IMR-90 (cell line): ENCODE results near the gene HMOX1. TPM values are rescaled to one million over a fixed set of nuclear protein-coding genes. Genes with fewer than 3 reads are reported as not detected.

Experiments
- ATAC-seq: fragments of 200-7000 bp; cut with Tn5 transposase; 2 replicates; pipeline ENCODE4 v1.9.1; 2020; ENCODE audit warnings: low read depth, mild to moderate bottlenecking, moderate library complexity
- BruUV-seq: library from RNA; stranded (reverse); fragments of 400-500 nt; replicated peaks from 2 replicates; lab custom pipeline; 2021; lab: Mats Ljungman, UMichigan
- CTCF ChIA-PET: fragments of 300-600 bp; formaldehyde crosslinking; extraction: SDS; loops from one replicate; lab custom pipeline; 2021; ENCODE audit warnings: antibody characterized with exemption; lab: Yijun Ruan, JAX
- POLR2A ChIA-PET: fragments of 300-600 bp; sonication (Branson Sonifier 250); formaldehyde crosslinking; loops from one replicate; lab custom pipeline; 2022; ENCODE audit warnings: antibody characterized with exemption; ENCODE audit not compliant: unreplicated experiment; lab: Charles Lee
- DNase-seq: peaks from one replicate; pipeline ENCODE4 v3.0.0; 2013
- H2AFZ ChIP-seq: replicated peaks from 2 replicates; pipeline ENCODE3; 2013; ENCODE audit warnings: low read length, mild to moderate bottlenecking; ENCODE audit not compliant: poor library complexity
- H2AK5ac ChIP-seq: 2 replicates; pipeline ENCODE4 v1.6.1; 2013; ENCODE audit warnings: low read depth, low read length, inconsistent platforms
- H2AK9ac ChIP-seq: replicated peaks from 2 replicates; pipeline ENCODE3; 2013; ENCODE audit warnings: mild to moderate bottlenecking, low read depth, low read length, moderate library complexity; ENCODE audit not compliant: poor library complexity
- H2BK120ac ChIP-seq: 2 replicates; pipeline ENCODE4 v1.6.1; 2013; ENCODE audit warnings: low read depth, low read length, inconsistent platforms
- H2BK15ac ChIP-seq: 3 replicates; pipeline ENCODE4 v1.6.1; 2013; ENCODE audit warnings: low read depth, low read length, inconsistent platforms
- H2BK20ac ChIP-seq: 2 replicates; pipeline ENCODE4 v1.6.1; 2013; ENCODE audit warnings: low read depth, mild to moderate bottlenecking, inconsistent platforms, low read length, moderate library complexity
- H2BK5ac ChIP-seq: 2 replicates; pipeline ENCODE4 v1.6.1; 2013; ENCODE audit warnings: mild to moderate bottlenecking, low read depth, low read length, inconsistent platforms; ENCODE audit not compliant: poor library complexity, severe bottlenecking
- H3K14ac ChIP-seq: replicated peaks from 2 replicates; pipeline ENCODE4 v1.6.1; 2013; ENCODE audit warnings: low read depth, low read length, inconsistent platforms
- H3K18ac ChIP-seq: 2 replicates; pipeline ENCODE4 v1.6.1; 2013; ENCODE audit warnings: low read depth, low read length, control low read depth
- H3K23ac ChIP-seq: 2 replicates; pipeline ENCODE4 v1.6.1; 2013; ENCODE audit warnings: low read depth, low read length, inconsistent platforms
- H3K27ac ChIP-seq: 2 replicates; pipeline ENCODE4 v1.5.1; 2013; ENCODE audit warnings: mild to moderate bottlenecking, control low read depth, low read length; ENCODE audit not compliant: insufficient read depth
- H3K27me3 ChIP-seq: 2 replicates; pipeline ENCODE4 v1.6.1; 2013; ENCODE audit warnings: low read length; ENCODE audit not compliant: control insufficient read depth, insufficient read depth
- H3K36me3 ChIP-seq: 2 replicates; pipeline ENCODE4 v1.6.1; 2013; ENCODE audit warnings: low read length, mixed read lengths; ENCODE audit not compliant: control insufficient read depth, insufficient read depth
- H3K4ac ChIP-seq: 2 replicates; pipeline ENCODE4 v1.6.1; 2013; ENCODE audit warnings: low read depth, low read length, inconsistent platforms
- H3K4me1 ChIP-seq: 2 replicates; pipeline ENCODE4 v1.6.1; 2013; ENCODE audit warnings: low read length, mixed read lengths; ENCODE audit not compliant: control insufficient read depth, insufficient read depth
- H3K4me2 ChIP-seq: 2 replicates; pipeline ENCODE4 v1.6.1; 2013; ENCODE audit warnings: low read depth, mild to moderate bottlenecking, control low read depth, low read length, moderate library complexity
- H3K4me3 ChIP-seq: 2 replicates; pipeline ENCODE4 v1.5.1; 2013; ENCODE audit warnings: low read depth, mild to moderate bottlenecking, control low read depth, low read length, moderate library complexity; ENCODE audit not compliant: insufficient read depth
- H3K56ac ChIP-seq: 2 replicates; pipeline ENCODE4 v1.6.1; 2013; ENCODE audit warnings: low read length, inconsistent platforms; ENCODE audit not compliant: insufficient read depth; ENCODE audit errors: extremely low read depth
- H3K79me1 ChIP-seq, 2 experiments: 2 replicates each; pipeline ENCODE4 v1.6.1; 2013; ENCODE audit warnings: low read length in 2 of 2, inconsistent platforms in 1 of 2, low read depth in 1 of 2
- H3K9ac ChIP-seq: 2 replicates; pipeline ENCODE4 v1.6.1; 2013; ENCODE audit warnings: low read depth, low read length, control low read depth
- H3K9me1 ChIP-seq: 2 replicates; pipeline ENCODE4 v1.6.1; 2013; ENCODE audit warnings: low read length, inconsistent platforms; ENCODE audit not compliant: insufficient read depth
- H3K9me3 ChIP-seq: 2 replicates; pipeline ENCODE4 v1.6.1; 2013; ENCODE audit warnings: low read length; ENCODE audit not compliant: control insufficient read depth, insufficient read depth
- H4K20me1 ChIP-seq: 2 replicates; pipeline ENCODE4 v1.6.1; 2013; ENCODE audit warnings: low read length, inconsistent platforms; ENCODE audit not compliant: insufficient read depth
- H4K5ac ChIP-seq: 2 replicates; pipeline ENCODE4 v1.6.1; 2013; ENCODE audit warnings: mild to moderate bottlenecking, low read depth, low read length, control low read depth
- H4K8ac ChIP-seq, 2 experiments: 2 replicates each; pipeline ENCODE4 v1.6.1; 2013; ENCODE audit warnings: low read depth in 2 of 2, low read length in 2 of 2, control low read depth in 1 of 2, inconsistent platforms in 1 of 2
- H4K91ac ChIP-seq: 2 replicates; pipeline ENCODE4 v1.6.1; 2013; ENCODE audit warnings: low read depth, low read length, inconsistent platforms; ENCODE audit not compliant: insufficient read depth
- BHLHE40 ChIP-seq: fragments of 150-350 bp; IDR thresholded peaks from 2 replicates; pipeline ENCODE4 v1.6.1; 2016; ENCODE audit warnings: mild to moderate bottlenecking, low read depth, low read length
- CEBPB ChIP-seq: IDR thresholded peaks from 2 replicates; pipeline ENCODE4 v1.6.1; 2012; ENCODE audit warnings: low read depth, low read length, improper control_type of control experiment
- CHD1 ChIP-seq: IDR thresholded peaks from 2 replicates; pipeline ENCODE4 v1.6.1; 2012; ENCODE audit warnings: low read depth, low read length, improper control_type of control experiment
- ELK1 ChIP-seq: fragments of 150-350 bp; IDR thresholded peaks from 2 replicates; pipeline ENCODE4 v1.6.1; 2016; ENCODE audit warnings: low read depth, mild to moderate bottlenecking, low read length, moderate library complexity, borderline replicate concordance
- FOS ChIP-seq: fragments of 150-350 bp; IDR thresholded peaks from 2 replicates; pipeline ENCODE4 v1.6.1; 2016; ENCODE audit warnings: low read depth, low read length
- MAFK ChIP-seq: IDR thresholded peaks from 2 replicates; pipeline ENCODE4 v1.6.1; 2012; ENCODE audit warnings: low read depth, low read length, improper control_type of control experiment
- MAZ ChIP-seq: IDR thresholded peaks from 2 replicates; pipeline ENCODE4 v1.6.1; 2012; ENCODE audit warnings: low read depth, mild to moderate bottlenecking, low read length, improper control_type of control experiment, moderate library complexity, borderline replicate concordance
- MXI1 ChIP-seq: IDR thresholded peaks from 2 replicates; pipeline ENCODE4 v1.6.1; 2012; ENCODE audit warnings: low read depth, mild to moderate bottlenecking, low read length, moderate library complexity, borderline replicate concordance
- NFE2L2 ChIP-seq: fragments of 150-350 bp; IDR thresholded peaks from 2 replicates; pipeline ENCODE4 v1.6.1; 2016; ENCODE audit warnings: low read depth, mild to moderate bottlenecking, low read length
- POLR2A ChIP-seq: IDR thresholded peaks from 2 replicates; pipeline ENCODE4 v1.6.1; 2012; ENCODE audit warnings: mild to moderate bottlenecking, low read depth, low read length
- RAD21 ChIP-seq: IDR thresholded peaks from 2 replicates; pipeline ENCODE4 v1.6.1; 2012; ENCODE audit warnings: low read length, improper control_type of control experiment
- RCOR1 ChIP-seq: IDR thresholded peaks from 2 replicates; pipeline ENCODE4 v1.6.1; 2012; ENCODE audit warnings: mild to moderate bottlenecking, low read length, improper control_type of control experiment; ENCODE audit not compliant: insufficient replicate concordance
- RFX5 ChIP-seq: IDR thresholded peaks from 2 replicates; pipeline ENCODE4 v1.8.0; 2012; ENCODE audit warnings: low read depth, mild to moderate bottlenecking, low read length, moderate library complexity
- SMC3 ChIP-seq: fragments of 150-350 bp; IDR thresholded peaks from 2 replicates; pipeline ENCODE4 v1.6.1; 2016; ENCODE audit warnings: low read depth, mild to moderate bottlenecking, antibody characterized with exemption, low read length, moderate library complexity
- WGBS, 2 experiments: methylation state at CpG; one replicate each; pipeline versions ENCODE4 v1.1.5 to v1.1.7; 2013; ENCODE audit warnings: missing lambda C conversion rate in 2 of 2; ENCODE audit not compliant: insufficient read length in 1 of 2; ENCODE audit errors: extremely low coverage in 2 of 2; 5-methylcytosine and 5-hydroxymethylcytosine counted together
- dilution Hi-C: fragments of 300-500 bp; cut with HindIII; formaldehyde crosslinking; loops from one replicate; pipeline ENCODE4 v1.14.3; 2018; ENCODE audit warnings: low sequenced_read_pairs; ENCODE audit not compliant: unreplicated experiment
- in situ Hi-C: fragments of 300-500 bp; cut with MboI; formaldehyde crosslinking; loops from 3 replicates; pipeline ENCODE4 v1.14.3; 2019; ENCODE audit warnings: low sequenced_read_pairs, inconsistent platforms, mixed read lengths
- intact Hi-C: fragments of 100-400 bp; cut with micrococcal nuclease; formaldehyde crosslinking; loops from 2 replicates; pipeline ENCODE4 v1.10.0; 2022
- polyA plus RNA-seq, 3 experiments: library from polyadenylated mRNA; depleted of rRNA; stranded (reverse); fragments of >200 nt; gene quantifications; 2 replicates each; pipeline ENCODE4 v1.2.3, GENCODE V29; 2012; ENCODE audit warnings: low replicate concordance in 1 of 3
- total RNA-seq: library from RNA; depleted of rRNA; stranded (reverse); fragments of >200 nt; gene quantifications from 2 replicates; pipeline ENCODE4 v1.2.3, GENCODE V29; 2012
- TF ChIP-seq, protein P1 (sequence below): fragments of 150-350 bp; IDR thresholded peaks from 2 replicates; pipeline ENCODE4 v1.6.1; 2017; ENCODE audit warnings: mild to moderate bottlenecking, antibody characterized with exemption, low read length, low read depth

Gene HMOX1
- total and polyA plus RNA-seq, 2 of the 4 experiments (the other 2 are of a cell fraction) = 23.1 to 50.5 TPM

- no peak overlapping the region for H2BK5ac ChIP-seq
- no peak overlapping the region for H3K9ac ChIP-seq
- H2BK15ac ChIP-seq = peak overlapping the region; percentile 16; the same call in 1 of the 3 replicates
- no peak overlapping the region for H3K4ac ChIP-seq
- H3K18ac ChIP-seq = no peak overlapping the region
- no peaks in the 10 kb centered on the region for H3K79me1 ChIP-seq
- no peak overlapping the region for H3K4me2 ChIP-seq
- WGBS, 2 experiments = 78% methylated on average over 4 of the region's 9 CpGs; no CpG with 5 or more reads in 1 of the 2 experiments
- no peak overlapping the region for H4K91ac ChIP-seq
- H2AFZ ChIP-seq = no peak overlapping the region
- H2BK120ac ChIP-seq = no peak overlapping the region
- H3K56ac ChIP-seq = no peak overlapping the region
- H3K4me1 ChIP-seq = peaks cover 6% of the 10 kb centered on the region; the same call in 1 of the 2 replicates
- H3K4me3 ChIP-seq = no peak overlapping the region
- POLR2A ChIA-PET = no interaction called here
- H3K23ac ChIP-seq = no peak overlapping the region; the same call in 1 of the 2 replicates
- H4K8ac ChIP-seq = no peak overlapping the region
- H3K36me3 ChIP-seq = no peaks in the 10 kb centered on the region
- in situ Hi-C loops = loop anchor here (10.0 kb wide), 1 partner anchor 765 kb away; no protein-coding TSS in a partner anchor
- no peak overlapping the region for H3K27ac ChIP-seq
- no peak overlapping the region for H4K5ac ChIP-seq
- dilution Hi-C loops = no loop called here
- CTCF ChIA-PET = interaction anchor here (0.6 kb wide), 1 partner anchor 313 kb away, joined by 4 read pairs; no protein-coding TSS in a partner anchor
- no peak overlapping the region for H2AK5ac ChIP-seq
- no peak overlapping the region for H3K14ac ChIP-seq
- H3K9me3 ChIP-seq = no peaks in the 10 kb centered on the region
- no peaks in the 10 kb centered on the region for H4K20me1 ChIP-seq
- H3K9me1 ChIP-seq = peaks cover 3% of the 10 kb centered on the region; the same call in 1 of the 2 replicates
- intact Hi-C loops = no loop called here
- no peak overlapping the region for H2AK9ac ChIP-seq
- DNase-seq = no peak
- H2BK20ac ChIP-seq = no peak overlapping the region
- ATAC-seq = no peak
- BruUV-seq = no TSS peak
- no peaks in the 10 kb centered on the region for H3K27me3 ChIP-seq
- TF ChIP-seq RAD21 = no peak
- no peak for TF ChIP-seq MXI1
- TF ChIP-seq RCOR1 = no peak
- no peak for TF ChIP-seq CEBPB
- no peak for TF ChIP-seq ELK1
- TF ChIP-seq POLR2A = no peak
- TF ChIP-seq CHD1 = no peak
- no peak for TF ChIP-seq FOS
- TF ChIP-seq, protein P1, sequence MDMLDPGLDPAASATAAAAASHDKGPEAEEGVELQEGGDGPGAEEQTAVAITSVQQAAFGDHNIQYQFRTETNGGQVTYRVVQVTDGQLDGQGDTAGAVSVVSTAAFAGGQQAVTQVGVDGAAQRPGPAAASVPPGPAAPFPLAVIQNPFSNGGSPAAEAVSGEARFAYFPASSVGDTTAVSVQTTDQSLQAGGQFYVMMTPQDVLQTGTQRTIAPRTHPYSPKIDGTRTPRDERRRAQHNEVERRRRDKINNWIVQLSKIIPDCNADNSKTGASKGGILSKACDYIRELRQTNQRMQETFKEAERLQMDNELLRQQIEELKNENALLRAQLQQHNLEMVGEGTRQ = no peak
- TF ChIP-seq SMC3 = no peak
- no peak for TF ChIP-seq MAFK
- TF ChIP-seq MAZ = no peak
- no peak for TF ChIP-seq NFE2L2
- no peak for TF ChIP-seq RFX5
- TF ChIP-seq BHLHE40 = no peak
These were observed 21.4 kb upstream of the HMOX1 start for GRCh38 chr22:35359380-35360065.
